Measurements from ENCODE around the gene GCNT4. TPM values are rescaled to one million over a fixed set of nuclear protein-coding genes. Genes with fewer than 3 reads are reported as not detected.

The GCNT4 gene
- total and polyA plus RNA-seq, 2 donors (not counting 3 experiments of a cell fraction or from before 2014, with no cell fraction given) = not detected

GRCh38 chr5:75017971-75018370 lies 34.4 kb downstream of the GCNT4 start:
- Histone ChIP-seq H3K9me1 (replicated peaks; ENCODE audit: control insufficient read depth, extremely low read depth, insufficient read depth, low read length) (no peaks in the 10 kb centered on the region), H3K79me2 (ENCODE audit: control insufficient read depth, insufficient read depth, low read length) (no peaks in the 10 kb centered on the region), H3K9me3 (replicated peaks; ENCODE audit: control insufficient read depth, insufficient read depth, low read length) (no peaks in the 10 kb centered on the region), H2AFZ (ENCODE audit: low read depth, low read length) (no peak overlapping the region), H3K27ac (ENCODE audit: insufficient read depth, low read depth, low read length) (no peak overlapping the region), H3K36me3 (ENCODE audit: control insufficient read depth in 2 of 2, extremely low read depth in 1 of 2, insufficient read depth in 2 of 2, low read length in 2 of 2) (no peaks in the 10 kb centered on the region), H3K4me2 (ENCODE audit: insufficient read depth, low read length) (no peak overlapping the region), H4K20me1 (replicated peaks; ENCODE audit: control insufficient read depth, extremely low read depth, insufficient read depth, low read length) (no peaks in the 10 kb centered on the region), H3K4me3 (replicated peaks in 1 of 3; ENCODE audit: insufficient read depth in 1 of 3, low read depth in 1 of 3, low read length in 3 of 3) (no peak overlapping the region), H3K27me3 (ENCODE audit: control insufficient read depth in 2 of 2, insufficient read depth in 2 of 2, low read length in 2 of 2) (no peaks in the 10 kb centered on the region), H3K4me1 (ENCODE audit: control insufficient read depth, extremely low read depth, insufficient read depth, low read length) (no peaks in the 10 kb centered on the region), H3K9ac (replicated peaks; ENCODE audit: extremely low read depth, insufficient read depth, low read length) (no peak overlapping the region)
- CTCF ChIA-PET = interaction anchor here (1.0 kb wide), 1 partner anchor 93 kb away, joined by 3 read pairs; no protein-coding TSS in a partner anchor
- TF ChIP-seq MYC (IDR thresholded peaks at IDR 0.05; ENCODE audit: low read depth, low read length) (no peak), EZH2 (IDR thresholded peaks at IDR 0.05; ENCODE audit: borderline replicate concordance, low read depth, low read length, severe bottlenecking) (no peak), FOS (IDR thresholded peaks at IDR 0.05; ENCODE audit: borderline replicate concordance, insufficient read depth, low read length) (no peak), GATA2 (IDR thresholded peaks at IDR 0.05; ENCODE audit: insufficient read depth, insufficient read length, low read depth, low read length) (no peak), POLR2A (IDR thresholded peaks at IDR 0.05; ENCODE audit: low read depth, low read length) (no peak), JUN (IDR thresholded peaks at IDR 0.05; ENCODE audit: borderline replicate concordance, insufficient read depth, insufficient read length, low read depth) (no peak), MAX (IDR thresholded peaks at IDR 0.05; ENCODE audit: insufficient read depth, insufficient read length) (no peak), POLR2AphosphoS5 (IDR thresholded peaks at IDR 0.05; ENCODE audit: insufficient read depth, low read depth, low read length) (no peak)
- TF ChIP-seq, protein P1, sequence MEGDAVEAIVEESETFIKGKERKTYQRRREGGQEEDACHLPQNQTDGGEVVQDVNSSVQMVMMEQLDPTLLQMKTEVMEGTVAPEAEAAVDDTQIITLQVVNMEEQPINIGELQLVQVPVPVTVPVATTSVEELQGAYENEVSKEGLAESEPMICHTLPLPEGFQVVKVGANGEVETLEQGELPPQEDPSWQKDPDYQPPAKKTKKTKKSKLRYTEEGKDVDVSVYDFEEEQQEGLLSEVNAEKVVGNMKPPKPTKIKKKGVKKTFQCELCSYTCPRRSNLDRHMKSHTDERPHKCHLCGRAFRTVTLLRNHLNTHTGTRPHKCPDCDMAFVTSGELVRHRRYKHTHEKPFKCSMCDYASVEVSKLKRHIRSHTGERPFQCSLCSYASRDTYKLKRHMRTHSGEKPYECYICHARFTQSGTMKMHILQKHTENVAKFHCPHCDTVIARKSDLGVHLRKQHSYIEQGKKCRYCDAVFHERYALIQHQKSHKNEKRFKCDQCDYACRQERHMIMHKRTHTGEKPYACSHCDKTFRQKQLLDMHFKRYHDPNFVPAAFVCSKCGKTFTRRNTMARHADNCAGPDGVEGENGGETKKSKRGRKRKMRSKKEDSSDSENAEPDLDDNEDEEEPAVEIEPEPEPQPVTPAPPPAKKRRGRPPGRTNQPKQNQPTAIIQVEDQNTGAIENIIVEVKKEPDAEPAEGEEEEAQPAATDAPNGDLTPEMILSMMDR (IDR thresholded peaks at IDR 0.05; ENCODE audit: extremely low read depth in 1 of 2, insufficient read depth in 1 of 2, low read depth in 1 of 2, low read length in 2 of 2) = no peak
- FAIRE-seq (no peak), DNase-seq (ENCODE audit: low read depth, low spot score) (no peak)
- dilution Hi-C loops (cut with MboI; ENCODE audit: extremely low pct_ligation_motif_present, low sequenced_read_pairs) (no loop called here), intact Hi-C loops (cut with micrococcal nuclease) (no loop called here)
- no TSS peak for BruUV-seq (replicated peaks)
- POLR2A ChIA-PET = no interaction called here
